ENCODE results near the gene LAMP1.

- TF ChIP-seq CTCF (IDR thresholded peaks at IDR 0.05) = no peak
- no peak for TF ChIP-seq POLR2A (IDR thresholded peaks at IDR 0.05)
These were observed 30.9 kb downstream of the LAMP1 start for GRCh38 chr13:113327766-113328471.

Measured in right lobe of liver (tissue), 4 donors.